Activated T-helper 2 cell treated with anti-CD3 and anti-CD28 coated beads, Interferon-gamma antibody, Interleukin-2, Interleukin-4, amounts not matched to agents 10 μg/mL and 5 μg/mL and 100 μg/mL, durations not matched to agents 14 hours and 24 hours and 36 hours (primary cell): Measurements from ENCODE around the gene AQP1. TPM values are rescaled to one million over a fixed set of nuclear protein-coding genes. Genes with fewer than 3 reads are reported as not detected.

Experiments used
- DNase-seq: peaks from one replicate; pipeline ENCODE4 v3.0.0; 2021; ENCODE audit warnings: low spot score
- H3K27ac Mint-ChIP-seq: one replicate; pipeline ENCODE4 v1.8.0; 2021; ENCODE audit warnings: mixed read lengths
- H3K27me3 Mint-ChIP-seq: one replicate; pipeline ENCODE4 v1.8.0; 2021; ENCODE audit warnings: low read depth, mixed read lengths
- H3K36me3 Mint-ChIP-seq: one replicate; pipeline ENCODE4 v1.8.0; 2021; ENCODE audit warnings: low read depth, mixed read lengths
- H3K4me1 Mint-ChIP-seq: one replicate; pipeline ENCODE4 v1.8.0; 2021; ENCODE audit warnings: low read depth, mixed read lengths
- H3K4me3 Mint-ChIP-seq: one replicate; pipeline ENCODE4 v1.8.0; 2021; ENCODE audit warnings: low read depth, mild to moderate bottlenecking, moderate library complexity, mixed read lengths
- H3K9me3 Mint-ChIP-seq: one replicate; pipeline ENCODE4 v1.8.0; 2021; ENCODE audit warnings: mixed read lengths
- intact Hi-C: fragments of 100-400 bp; cut with micrococcal nuclease; formaldehyde crosslinking; loops from one replicate; pipeline ENCODE4 v1.15.1; 2023
- total RNA-seq: library from RNA; stranded (reverse); gene quantifications from 2 replicates; pipeline ENCODE4 v1.2.3, GENCODE V29; 2022

The AQP1 gene
- total RNA-seq, 1 donor from 2014 or later: not detected

DNA sequence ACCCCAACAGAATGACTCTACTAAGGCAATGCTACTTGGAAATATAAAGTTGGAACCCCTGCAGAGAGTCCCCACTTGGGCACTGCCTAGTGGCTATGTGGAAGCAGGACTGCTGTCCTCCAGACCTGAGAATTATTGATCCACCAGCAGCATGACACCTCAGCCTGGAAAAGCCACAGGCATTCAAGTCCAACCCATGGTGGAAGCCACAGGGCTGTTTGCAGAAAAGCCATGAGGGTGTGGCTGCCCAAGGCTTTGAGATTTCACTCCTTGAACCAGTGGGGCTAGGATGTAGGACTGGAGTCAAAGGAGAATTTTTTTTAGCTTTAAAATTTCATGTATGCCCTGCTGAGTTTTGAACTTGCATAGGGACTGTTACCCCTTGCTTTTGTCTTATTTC, 38.5 kb downstream of the AQP1 start:
- Mint-ChIP-seq H3K9me3 (peaks cover 4% of the 10 kb centered on the region), H3K4me1 (no peaks in the 10 kb centered on the region), H3K27ac (no peak overlapping the region), H3K4me3 (no peak overlapping the region), H3K36me3 (no peaks in the 10 kb centered on the region), H3K27me3 (peaks cover 10% of the 10 kb centered on the region)
- intact Hi-C loops: no loop called here
- no peak for DNase-seq

DNA sequence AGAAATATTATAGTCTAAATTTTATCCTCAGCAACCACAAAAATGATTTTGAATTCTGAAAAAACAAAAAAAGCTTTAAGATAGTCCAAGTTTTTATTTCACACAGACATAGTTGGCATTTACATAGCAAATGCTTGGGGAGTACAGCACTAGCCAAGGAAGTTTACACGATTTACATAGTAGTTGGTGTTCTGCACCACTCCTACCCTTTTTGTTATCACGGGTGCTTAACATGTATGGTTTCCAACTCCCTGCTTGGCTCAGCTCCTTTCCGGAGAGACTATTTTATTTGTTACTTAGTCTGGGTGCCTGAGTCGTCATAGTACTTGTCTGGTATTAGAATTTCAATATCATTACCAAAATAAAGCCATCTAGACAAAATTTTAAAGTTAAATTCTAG, 43.3 kb downstream of the AQP1 start:
- no peaks in the 10 kb centered on the region for H3K9me3 Mint-ChIP-seq
- no peak overlapping the region for H3K27ac Mint-ChIP-seq
- no peak overlapping the region for H3K4me3 Mint-ChIP-seq
- intact Hi-C loops: no loop called here
- DNase-seq: no peak
- no peaks in the 10 kb centered on the region for H3K4me1 Mint-ChIP-seq
- H3K36me3 Mint-ChIP-seq: no peaks in the 10 kb centered on the region
- H3K27me3 Mint-ChIP-seq: peaks cover 10% of the 10 kb centered on the region

DNA sequence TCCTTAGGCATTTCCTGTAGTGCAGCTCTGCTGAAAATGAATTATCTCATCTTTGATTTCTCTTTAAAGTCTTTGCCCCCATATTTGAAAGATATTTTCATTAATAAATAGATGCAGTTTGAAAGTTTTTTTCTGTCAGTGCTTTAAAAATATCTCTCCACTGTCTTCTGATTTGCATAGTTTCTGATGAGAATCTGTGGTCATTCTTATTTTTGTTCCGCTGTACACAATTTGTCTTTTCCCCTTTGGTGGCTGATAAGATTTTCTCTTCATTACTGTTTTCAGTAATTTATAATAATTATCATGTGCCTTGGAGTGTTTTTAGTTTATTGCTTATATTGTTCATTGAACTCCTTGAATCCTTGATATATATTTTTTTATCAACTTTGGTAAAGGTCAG, 45.1 kb downstream of the AQP1 start:
- H3K27ac Mint-ChIP-seq: no peak overlapping the region
- no peak for DNase-seq
- no peak overlapping the region for H3K4me3 Mint-ChIP-seq
- peaks cover 7% of the 10 kb centered on the region for H3K27me3 Mint-ChIP-seq
- no peaks in the 10 kb centered on the region for H3K9me3 Mint-ChIP-seq
- no peaks in the 10 kb centered on the region for H3K4me1 Mint-ChIP-seq
- H3K36me3 Mint-ChIP-seq: no peaks in the 10 kb centered on the region
- intact Hi-C loops: no loop called here

DNA sequence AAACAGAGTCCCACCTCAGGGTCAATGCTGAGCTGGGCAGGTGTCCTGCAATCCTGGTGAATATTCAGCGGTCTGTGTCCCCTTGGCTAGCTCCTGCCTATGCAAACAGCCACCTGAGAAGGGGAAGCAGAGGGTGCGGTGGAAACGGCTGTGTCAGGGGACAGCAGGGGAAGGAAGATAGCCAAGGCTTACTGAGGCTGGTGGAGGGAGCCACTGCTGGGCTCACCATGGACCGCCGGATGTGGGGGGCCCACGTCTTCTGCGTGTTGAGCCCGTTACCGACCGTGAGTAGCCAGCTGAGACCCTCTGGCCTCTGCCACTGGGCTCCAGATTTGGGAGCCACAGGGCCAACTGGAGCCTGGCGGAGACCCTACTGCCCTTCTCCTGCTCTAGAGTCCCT, 52.2 kb downstream of the AQP1 start, which contains the start of gene GHRHR:
TSS of gene GHRHR (plus strand) at position 112 of the 400 bp plus-strand sequence. CDS start at position 228, 116 bp downstream.
- no peaks in the 10 kb centered on the region for H3K9me3 Mint-ChIP-seq
- H3K27me3 Mint-ChIP-seq: peaks cover 7% of the 10 kb centered on the region
- no peak for DNase-seq
- no peak within 1 kb of the TSS for H3K27ac Mint-ChIP-seq
- no peak within 1 kb of the TSS for H3K4me3 Mint-ChIP-seq
- H3K36me3 Mint-ChIP-seq: no peaks in the 10 kb centered on the region
- no peaks in the 10 kb centered on the region for H3K4me1 Mint-ChIP-seq
- intact Hi-C loops: no loop called here

DNA sequence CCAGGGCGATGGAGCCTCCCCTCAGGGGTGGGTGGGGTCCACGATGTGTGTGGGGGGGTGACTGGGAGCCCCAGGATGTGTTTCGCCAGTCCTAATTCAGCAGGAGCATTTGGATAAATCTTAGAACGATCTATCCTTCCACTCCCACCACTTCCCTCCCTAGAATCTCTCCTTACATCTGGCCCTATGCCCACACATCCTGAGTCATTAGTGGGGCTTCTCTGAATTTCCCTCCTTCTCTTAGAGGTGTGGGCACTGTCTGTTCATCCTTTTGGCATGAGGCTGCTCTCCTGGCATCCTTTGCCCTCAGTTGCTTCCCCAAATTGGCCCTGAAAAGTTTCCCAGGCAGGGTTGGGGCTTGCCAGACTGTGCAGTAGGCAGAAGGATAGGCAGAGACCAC, 53.7 kb downstream of the AQP1 start:
- Mint-ChIP-seq H3K4me1 (no peaks in the 10 kb centered on the region), H3K27ac (no peak overlapping the region), H3K27me3 (peaks cover 7% of the 10 kb centered on the region), H3K4me3 (no peak overlapping the region), H3K9me3 (no peaks in the 10 kb centered on the region), H3K36me3 (no peaks in the 10 kb centered on the region)
- DNase-seq: no peak
- intact Hi-C loops: no loop called here

DNA sequence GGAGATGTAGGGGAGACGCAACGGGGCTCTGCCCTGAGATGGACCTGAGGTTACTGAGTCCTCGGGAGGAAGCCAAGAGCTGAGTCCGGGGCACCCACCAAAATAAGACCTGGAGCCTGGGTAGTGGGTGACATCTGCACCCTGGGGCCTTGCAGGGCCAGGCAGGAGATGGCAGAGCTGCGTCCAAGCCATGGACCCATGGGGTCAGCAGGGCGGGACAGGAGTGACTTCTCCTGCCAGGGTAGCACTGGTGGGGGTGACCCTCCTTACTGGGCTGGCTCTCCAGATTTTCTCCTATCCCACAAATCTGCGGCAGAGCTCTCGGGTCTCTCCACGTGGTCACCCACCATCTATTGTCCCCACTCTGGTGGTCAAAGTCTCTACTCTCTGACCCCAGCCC, 54.2 kb downstream of the AQP1 start:
- Mint-ChIP-seq H3K27ac (no peak overlapping the region), H3K9me3 (no peaks in the 10 kb centered on the region), H3K27me3 (peaks cover 7% of the 10 kb centered on the region), H3K4me3 (no peak overlapping the region), H3K36me3 (no peaks in the 10 kb centered on the region), H3K4me1 (no peaks in the 10 kb centered on the region)
- no peak for DNase-seq
- intact Hi-C loops: no loop called here

DNA sequence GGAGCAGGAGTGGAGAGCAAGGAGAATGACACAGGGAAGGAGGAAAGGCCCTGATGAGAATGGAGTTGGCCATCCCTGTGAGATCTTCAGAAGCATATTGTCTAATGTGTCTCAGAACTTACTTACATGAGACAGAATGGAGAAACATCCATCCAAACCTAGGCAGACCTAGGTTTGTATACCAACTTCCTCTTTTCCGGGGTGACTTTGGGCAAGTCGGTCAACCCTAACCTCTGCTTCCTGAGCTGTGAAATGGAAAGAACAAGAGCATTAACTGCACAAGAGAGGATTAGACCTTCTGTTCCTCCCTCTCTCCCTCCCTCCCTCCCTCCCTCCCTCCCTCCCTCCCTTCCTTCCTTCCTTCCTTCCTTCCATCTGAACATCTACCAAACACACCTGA, 56.6 kb downstream of the AQP1 start:
- H3K27me3 Mint-ChIP-seq: peaks cover 13% of the 10 kb centered on the region
- no peaks in the 10 kb centered on the region for H3K36me3 Mint-ChIP-seq
- intact Hi-C loops: no loop called here
- no peak overlapping the region for H3K4me3 Mint-ChIP-seq
- no peaks in the 10 kb centered on the region for H3K4me1 Mint-ChIP-seq
- no peak overlapping the region for H3K27ac Mint-ChIP-seq
- H3K9me3 Mint-ChIP-seq: no peaks in the 10 kb centered on the region
- DNase-seq: no peak

DNA sequence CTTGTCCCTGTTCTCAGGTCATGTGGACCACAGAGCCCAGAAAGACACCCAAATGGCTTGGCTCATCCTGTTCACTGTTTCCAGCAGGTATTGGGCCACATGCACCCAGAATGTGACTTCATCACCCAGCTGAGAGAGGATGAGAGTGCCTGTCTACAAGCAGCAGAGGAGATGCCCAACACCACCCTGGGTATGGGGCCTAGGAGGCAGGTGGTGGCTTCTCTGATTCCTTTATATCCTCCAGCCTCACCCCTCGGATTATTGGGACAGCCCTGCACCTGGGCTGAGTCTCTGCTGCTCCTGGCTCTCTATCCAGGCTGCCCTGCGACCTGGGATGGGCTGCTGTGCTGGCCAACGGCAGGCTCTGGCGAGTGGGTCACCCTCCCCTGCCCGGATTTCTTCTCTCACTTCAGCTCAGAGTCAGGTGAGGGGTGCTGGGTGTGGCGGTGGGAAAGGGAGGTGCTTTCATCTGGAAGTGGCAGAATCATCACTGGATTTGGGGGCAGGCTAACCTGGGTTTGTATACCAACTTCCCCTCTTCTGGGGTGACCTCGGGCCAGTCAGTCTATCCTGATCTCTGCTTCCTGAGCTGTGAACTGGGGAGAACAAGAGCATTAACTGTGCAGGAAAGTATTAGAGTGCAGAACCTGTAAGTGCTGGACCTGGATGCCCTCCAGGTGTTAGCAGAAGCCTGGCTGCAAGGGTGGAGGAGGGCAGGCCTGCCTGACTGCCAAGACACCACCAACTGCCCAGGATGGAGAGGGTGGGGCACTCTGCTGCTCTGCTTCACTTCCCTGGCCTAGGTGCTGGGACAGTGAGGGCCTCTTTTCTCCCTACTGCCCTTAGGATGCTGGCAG, 57.3 kb downstream of the AQP1 start:
- DNase-seq: no peak
- H3K27ac Mint-ChIP-seq: no peak overlapping the region
- H3K9me3 Mint-ChIP-seq: no peaks in the 10 kb centered on the region
- H3K4me1 Mint-ChIP-seq: no peaks in the 10 kb centered on the region
- intact Hi-C loops: no loop called here
- no peak overlapping the region for H3K4me3 Mint-ChIP-seq
- peaks cover 10% of the 10 kb centered on the region for H3K27me3 Mint-ChIP-seq
- H3K36me3 Mint-ChIP-seq: no peaks in the 10 kb centered on the region

DNA sequence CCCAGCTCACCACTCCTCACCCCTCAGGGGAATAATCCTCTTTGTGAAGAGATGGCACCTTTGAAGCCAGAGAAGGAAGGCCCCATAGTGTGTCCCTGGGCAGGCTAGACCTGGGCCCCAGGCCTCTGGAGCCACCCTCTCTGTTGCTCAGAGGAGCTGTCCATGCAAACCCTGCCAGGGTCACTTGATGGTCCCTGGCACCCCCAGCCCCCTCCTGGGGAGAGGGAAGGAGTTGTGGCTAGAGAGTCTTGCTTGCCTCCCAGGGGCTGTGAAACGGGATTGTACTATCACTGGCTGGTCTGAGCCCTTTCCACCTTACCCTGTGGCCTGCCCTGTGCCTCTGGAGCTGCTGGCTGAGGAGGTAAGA, 57.9 kb downstream of the AQP1 start:
- peaks cover 3% of the 10 kb centered on the region for H3K4me1 Mint-ChIP-seq
- no peak overlapping the region for H3K27ac Mint-ChIP-seq
- no peaks in the 10 kb centered on the region for H3K36me3 Mint-ChIP-seq
- intact Hi-C loops: no loop called here
- H3K27me3 Mint-ChIP-seq: peaks cover 10% of the 10 kb centered on the region
- DNase-seq: no peak
- H3K9me3 Mint-ChIP-seq: no peaks in the 10 kb centered on the region
- no peak overlapping the region for H3K4me3 Mint-ChIP-seq

DNA sequence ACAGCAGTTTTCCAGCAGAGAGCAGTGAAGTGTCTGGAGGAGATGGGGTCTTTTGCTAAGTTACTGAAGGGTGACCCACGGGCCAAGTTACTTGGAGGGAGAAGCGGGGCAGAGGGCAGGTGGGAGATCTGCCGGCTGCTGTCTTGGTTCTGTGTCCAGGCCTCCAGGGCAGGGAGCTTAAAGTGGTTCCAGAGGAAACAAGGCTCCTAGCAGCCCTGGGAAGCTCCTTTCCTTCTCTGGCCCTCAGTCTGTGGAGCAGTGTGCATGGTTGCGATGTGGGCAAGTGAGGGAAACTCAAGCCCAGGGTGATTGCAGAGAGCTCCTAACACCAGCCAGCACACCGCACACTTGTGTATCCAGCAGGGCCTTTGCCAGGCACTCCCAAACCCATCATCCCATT, 58.4 kb downstream of the AQP1 start:
- DNase-seq: no peak
- intact Hi-C loops: no loop called here
- Mint-ChIP-seq H3K27me3 (peaks cover 10% of the 10 kb centered on the region), H3K36me3 (no peaks in the 10 kb centered on the region), H3K27ac (no peak overlapping the region), H3K9me3 (no peaks in the 10 kb centered on the region), H3K4me3 (no peak overlapping the region), H3K4me1 (peaks cover 7% of the 10 kb centered on the region)

DNA sequence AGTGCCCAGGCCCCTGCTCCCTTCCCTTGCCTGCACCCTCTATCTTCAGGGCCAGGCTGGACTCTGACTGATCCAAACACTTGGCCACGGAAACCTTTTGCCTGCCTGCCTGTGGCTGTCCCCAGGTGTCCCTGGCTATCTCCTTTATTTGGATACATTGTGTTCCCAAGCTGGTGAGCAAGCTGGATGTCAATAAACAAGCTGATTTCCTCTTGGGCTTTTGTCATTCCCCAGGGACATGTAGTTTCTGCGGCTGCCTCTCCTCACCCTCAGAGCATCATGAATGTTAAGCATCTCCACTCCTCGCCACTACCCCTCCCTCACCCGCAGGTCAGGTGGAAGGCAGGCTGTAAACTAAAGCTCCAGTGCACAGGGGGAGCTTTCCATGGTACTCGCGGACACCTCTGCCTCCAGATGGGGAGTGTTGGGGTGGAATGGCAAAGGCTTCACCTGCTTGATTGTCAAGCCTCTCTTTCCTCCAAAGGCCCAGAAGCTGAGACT, 59.0 kb downstream of the AQP1 start:
- Mint-ChIP-seq H3K4me1 (peaks cover 7% of the 10 kb centered on the region), H3K4me3 (no peak overlapping the region), H3K9me3 (no peaks in the 10 kb centered on the region), H3K27me3 (peaks cover 10% of the 10 kb centered on the region), H3K27ac (no peak overlapping the region), H3K36me3 (no peaks in the 10 kb centered on the region)
- intact Hi-C loops: no loop called here
- no peak for DNase-seq

DNA sequence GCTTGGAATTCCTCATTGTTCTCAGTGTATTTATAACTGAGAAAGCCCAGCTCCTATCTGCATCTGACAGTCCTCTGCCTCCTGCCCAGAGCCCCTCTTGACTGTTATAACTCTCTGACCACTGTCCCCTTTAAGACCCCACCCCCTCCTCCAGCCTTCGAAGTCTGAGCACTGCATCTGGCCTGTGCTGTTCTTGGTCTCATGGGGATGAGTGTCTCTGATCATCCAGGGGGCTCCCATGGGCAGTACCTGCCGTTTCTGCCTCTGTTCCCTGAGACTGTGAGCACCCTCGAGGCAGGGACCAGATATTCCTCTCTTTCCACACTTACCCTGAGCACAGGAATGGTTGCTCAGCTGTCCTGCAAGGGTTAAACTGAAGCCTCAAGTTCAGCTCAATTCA, 59.8 kb downstream of the AQP1 start:
- H3K36me3 Mint-ChIP-seq: no peaks in the 10 kb centered on the region
- no peak for DNase-seq
- peaks cover 10% of the 10 kb centered on the region for H3K27me3 Mint-ChIP-seq
- H3K4me1 Mint-ChIP-seq: peaks cover 7% of the 10 kb centered on the region
- no peak overlapping the region for H3K4me3 Mint-ChIP-seq
- intact Hi-C loops: no loop called here
- no peak overlapping the region for H3K27ac Mint-ChIP-seq
- no peaks in the 10 kb centered on the region for H3K9me3 Mint-ChIP-seq

DNA sequence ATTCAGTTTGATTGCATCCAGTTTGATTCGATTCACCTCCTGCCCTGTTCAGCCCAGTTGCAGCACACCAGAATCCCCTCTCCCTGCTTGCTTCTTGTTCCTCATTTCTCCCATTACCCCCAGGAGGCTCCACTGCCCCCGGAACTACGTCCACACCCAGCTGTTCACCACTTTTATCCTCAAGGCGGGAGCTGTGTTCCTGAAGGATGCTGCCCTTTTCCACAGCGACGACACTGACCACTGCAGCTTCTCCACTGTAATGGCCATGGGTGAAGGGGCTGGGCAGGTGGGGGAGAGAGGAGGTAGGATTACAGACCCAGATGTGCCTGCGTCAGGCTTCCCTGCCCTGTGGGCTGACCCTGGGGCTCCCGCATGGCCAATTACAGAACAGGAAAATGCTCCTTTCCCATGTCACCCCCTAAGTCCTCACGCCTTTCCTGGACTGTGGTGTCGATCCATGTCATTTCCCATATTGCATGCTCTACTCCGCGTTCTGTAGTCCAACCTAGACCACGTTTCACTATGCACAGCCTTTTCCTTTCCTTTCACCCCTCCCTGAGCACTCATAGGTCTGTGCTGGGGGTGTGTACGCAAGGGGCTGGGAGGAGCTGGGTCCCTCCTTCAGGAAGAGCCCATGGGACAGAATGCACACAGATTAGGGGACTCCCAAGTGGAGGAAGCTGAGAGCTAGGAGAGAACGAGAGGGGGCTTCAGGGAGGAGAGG, 60.3 kb downstream of the AQP1 start:
- Mint-ChIP-seq H3K4me1 (peaks cover 7% of the 10 kb centered on the region), H3K27ac (no peak overlapping the region)

More for the DNA sequence above, 60.3 kb downstream of the AQP1 start:
- H3K9me3 Mint-ChIP-seq: no peaks in the 10 kb centered on the region
- DNase-seq: no peak
- intact Hi-C loops: no loop called here
- no peak overlapping the region for H3K4me3 Mint-ChIP-seq
- no peaks in the 10 kb centered on the region for H3K36me3 Mint-ChIP-seq
- H3K27me3 Mint-ChIP-seq: peaks cover 10% of the 10 kb centered on the region
